A549 (cell line): ENCODE data around the gene ANO3. TPM values are rescaled to one million over a fixed set of nuclear protein-coding genes. Genes with fewer than 3 reads are reported as not detected.
A peak's percentile ranks its signal among the peaks of the same experiment; 100 is the strongest.

ENCODE experiments used
- ATAC-seq, 2 experiments: fragments of 200-7000 bp in 1 of 2; fragments of >200 bp in 1 of 2; cut with Nextera tagmentation in 1 of 2; cut with Tn5 transposase in 1 of 2; 3 replicates each; pipeline versions ENCODE4 v1.8.0 to v1.9.1; 2018 to 2020; ENCODE audit warnings: mild to moderate bottlenecking in 1 of 2, moderate library complexity in 1 of 2
- CTCF ChIA-PET: fragments of 300-600 bp; sonication (Branson Sonifier 250); formaldehyde crosslinking; extraction: SDS; loops from one replicate; lab custom pipeline; 2021; ENCODE audit warnings: antibody characterized with exemption, inconsistent platforms; lab: Yijun Ruan, JAX
- POLR2A ChIA-PET: fragments of 350-600 bp; formaldehyde crosslinking; extraction: SDS; loops from one replicate; lab custom pipeline; 2021; ENCODE audit warnings: antibody characterized with exemption, inconsistent platforms; lab: Yijun Ruan, JAX
- DNase-seq, 2 experiments: peaks; one replicate each; pipeline versions ENCODE4 v3.0.0 to v3.0.0-alpha.2; 2011 to 2016; ENCODE audit warnings: low read depth in 1 of 2, low spot score in 1 of 2
- FAIRE-seq: peaks from 2 replicates; lab custom pipeline; 2011; peaks lifted over from hg19 to GRCh38; lab: Jason Lieb, UNC
- H3K27ac ChIP-seq, 2 experiments: fragments of >200 bp; sonication (Bioruptor Twin); formaldehyde crosslinking; 3 replicates each; pipeline ENCODE4 v1.5.1; 2016 to 2017
- H3K4me1 ChIP-seq: fragments of >200 bp; sonication (Bioruptor Twin); formaldehyde crosslinking; 3 replicates; pipeline ENCODE4 v1.6.1; 2016
- H3K4me2 ChIP-seq: fragments of >200 bp; sonication (Bioruptor Twin); formaldehyde crosslinking; 3 replicates; pipeline ENCODE4 v1.6.1; 2016
- H3K4me3 ChIP-seq: fragments of >200 bp; sonication (Bioruptor Twin); formaldehyde crosslinking; 3 replicates; pipeline ENCODE4 v1.5.1; 2016
- H3K9me3 ChIP-seq: fragments of >200 bp; sonication (Bioruptor Twin); formaldehyde crosslinking; 3 replicates; pipeline ENCODE4 v1.6.1; 2016
- ATOH8 ChIP-seq: fragments of 250-450 bp; sonication (Bioruptor Pico); IDR thresholded peaks from 2 replicates; pipeline ENCODE4 v1.5.0; 2020; ENCODE audit warnings: low read depth, mild to moderate bottlenecking, moderate library complexity
- CBX2 ChIP-seq: fragments of 200-600 bp; sonication (generic); IDR thresholded peaks from 2 replicates; pipeline ENCODE4 v1.6.1; 2016; ENCODE audit warnings: low read depth, mild to moderate bottlenecking, borderline replicate concordance
- CBX8 ChIP-seq: fragments of 200-600 bp; sonication (generic); IDR thresholded peaks from 2 replicates; pipeline ENCODE4 v1.6.1; 2016
- CHD4 ChIP-seq: fragments of 200-600 bp; sonication (generic); IDR thresholded peaks from 2 replicates; pipeline ENCODE4 v1.6.1; 2016; ENCODE audit warnings: antibody characterized with exemption, mild to moderate bottlenecking, borderline replicate concordance
- CTCF ChIP-seq: fragments of >200 bp; sonication (Bioruptor Twin); formaldehyde crosslinking; IDR thresholded peaks from 3 replicates; pipeline ENCODE4 v1.5.1; 2016
- ELK1 ChIP-seq: fragments of 150-350 bp; IDR thresholded peaks from 2 replicates; pipeline ENCODE4 v1.6.1; 2014; ENCODE audit warnings: low read depth, mild to moderate bottlenecking, low read length
- FOSB ChIP-seq: fragments of 250-450 bp; sonication (Bioruptor Pico); IDR thresholded peaks from 2 replicates; pipeline ENCODE4 v1.5.0; 2020; ENCODE audit warnings: mild to moderate bottlenecking, moderate library complexity
- GATA3 ChIP-seq: IDR thresholded peaks from 2 replicates; pipeline ENCODE4 v1.6.1; 2012; ENCODE audit warnings: borderline replicate concordance
- HDAC2 ChIP-seq: fragments of 200-600 bp; sonication (generic); IDR thresholded peaks from 2 replicates; pipeline ENCODE4 v1.6.1; 2016
- HES2 ChIP-seq: fragments of >200 bp; sonication (Bioruptor Twin); formaldehyde crosslinking; IDR thresholded peaks from 2 replicates; pipeline ENCODE4 v1.6.1; 2016
- HEYL ChIP-seq: fragments of 250-450 bp; sonication (Bioruptor Pico); IDR thresholded peaks from 2 replicates; pipeline ENCODE4 v1.8.0; 2021; ENCODE audit warnings: mild to moderate bottlenecking, moderate library complexity
- HMGXB4 ChIP-seq: fragments of 250-450 bp; sonication (Bioruptor Pico); IDR thresholded peaks from 2 replicates; pipeline ENCODE4 v1.5.0; 2021; ENCODE audit warnings: mild to moderate bottlenecking, moderate library complexity, borderline replicate concordance
- HOXA7 ChIP-seq: fragments of 250-450 bp; sonication (Bioruptor Pico); IDR thresholded peaks from 2 replicates; pipeline ENCODE4 v1.5.0; 2020; ENCODE audit warnings: mild to moderate bottlenecking, moderate library complexity
- HOXB13 ChIP-seq: fragments of 250-450 bp; sonication (Bioruptor Pico); IDR thresholded peaks from 2 replicates; pipeline ENCODE4 v1.5.0; 2020; ENCODE audit warnings: low read depth, mild to moderate bottlenecking, moderate library complexity
- HOXB5 ChIP-seq: fragments of 250-450 bp; sonication (Bioruptor Pico); IDR thresholded peaks from 2 replicates; pipeline ENCODE4 v1.5.0; 2020; ENCODE audit warnings: mild to moderate bottlenecking, moderate library complexity
- JUNB ChIP-seq: fragments of >200 bp; sonication (Bioruptor Twin); formaldehyde crosslinking; IDR thresholded peaks from 2 replicates; pipeline ENCODE4 v1.6.1; 2016
- KDM5A ChIP-seq: fragments of 200-600 bp; sonication (generic); IDR thresholded peaks from 2 replicates; pipeline ENCODE4 v1.6.1; 2016; ENCODE audit warnings: antibody characterized with exemption, mild to moderate bottlenecking
- MAZ ChIP-seq: fragments of 150-350 bp; IDR thresholded peaks from 2 replicates; pipeline ENCODE4 v1.6.1; 2014; ENCODE audit warnings: antibody characterized with exemption, low read depth, low read length, borderline replicate concordance
- MYC ChIP-seq: IDR thresholded peaks from 2 replicates; pipeline ENCODE4 v1.6.1; 2012; ENCODE audit warnings: mild to moderate bottlenecking, inconsistent platforms, low read length, improper control_type of control experiment, borderline replicate concordance
- POLR2AphosphoS2 ChIP-seq: conservative IDR thresholded peaks from 2 replicates; pipeline ENCODE4 v1.6.1; 2012; ENCODE audit warnings: low read length, improper control_type of control experiment, inconsistent platforms
- RAD21 ChIP-seq, 2 experiments: fragments of >200 bp in 1 of 2; sonication (Bioruptor Twin) in 1 of 2; formaldehyde crosslinking in 1 of 2; IDR thresholded peaks in 1 of 2; conservative IDR thresholded peaks in 1 of 2; 2 replicates in 1 of 2; 3 replicates in 1 of 2; pipeline ENCODE4 v1.6.1; 2012 to 2018; ENCODE audit warnings: inconsistent platforms in 1 of 2
- REST ChIP-seq: fragments of 200-600 bp; sonication (generic); IDR thresholded peaks from 2 replicates; pipeline ENCODE4 v1.6.1; 2016; ENCODE audit warnings: antibody characterized with exemption, mild to moderate bottlenecking, moderate library complexity
- RNF2 ChIP-seq: fragments of 200-600 bp; sonication (generic); IDR thresholded peaks from 2 replicates; pipeline ENCODE4 v1.6.1; 2016; ENCODE audit warnings: low read depth, mild to moderate bottlenecking, antibody characterized with exemption, moderate library complexity, borderline replicate concordance
- SMC3 ChIP-seq: fragments of >200 bp; sonication (Bioruptor Twin); formaldehyde crosslinking; IDR thresholded peaks from 3 replicates; pipeline ENCODE4 v1.6.1; 2018; ENCODE audit warnings: inconsistent platforms
- ZNF302 ChIP-seq: fragments of 250-450 bp; sonication (Bioruptor Pico); IDR thresholded peaks from 2 replicates; pipeline ENCODE4 v1.9.0; 2021; ENCODE audit warnings: inconsistent platforms, mild to moderate bottlenecking, moderate library complexity
- WGBS: methylation state at CpG from one replicate; pipeline ENCODE4 v1.1.6; 2017; ENCODE audit errors: missing lambda C conversion rate; 5-methylcytosine and 5-hydroxymethylcytosine counted together
- polyA plus RNA-seq, 4 experiments: library from polyadenylated mRNA; depleted of rRNA in 3 of 4; stranded (reverse); fragments of >200 nt; fragmentation: RNase III in 1 of 4; extraction: RNeasy Plus Mini Kit Qiagen cat#74134 plus additional on column Dnase treatment in 1 of 4; gene quantifications; 2 replicates in 3 of 4; 3 replicates in 1 of 4; pipeline ENCODE4 v1.2.3, GENCODE V29; 2011 to 2017

The ANO3 gene
- polyA plus RNA-seq, 2 of the 4 experiments (the other 2 are of a cell fraction) = not detected

- DNase-seq (no peak), FAIRE-seq (no peak), ATAC-seq (no peak)
- Histone ChIP-seq H3K4me1 (0 out of 3 replicates have a peak, but pooled peaks cover 3% of the 10 kb centered on the region), H3K9me3 (no peaks in the 10 kb centered on the region), H3K4me2 (no peak overlapping the region), H3K4me3 (no peak overlapping the region), H3K27ac (no peak overlapping the region)
- no peak for TF ChIP-seq KDM5A
- TF ChIP-seq CBX8 = no peak
- TF ChIP-seq FOSB = no peak
- ChIA-PET CTCF (interaction anchor here (0.9 to 1.4 kb wide), 4 partner anchors 9 to 875 kb away, joined by 3 to 4 read pairs (median 4); no protein-coding TSS in a partner anchor), POLR2A (no interaction called here)
- WGBS = 42% methylated on average over 5 of the region's 5 CpGs
Measured at GRCh38 chr11:26287067-26287518, 44.8 kb upstream of the ANO3 start.

- POLR2A ChIA-PET = no interaction called here
- CTCF ChIA-PET = interaction anchor here (0.7 to 3.3 kb wide), 13 partner anchors 9 to 863 kb away, joined by 3 to 16 read pairs (median 4); no protein-coding TSS in a partner anchor
- ATAC-seq = peak; percentile 79 to 82
- Histone ChIP-seq H3K27ac (no peak overlapping the region), H3K4me1 (no peaks in the 10 kb centered on the region), H3K4me3 (no peak overlapping the region), H3K9me3 (no peaks in the 10 kb centered on the region), H3K4me2 (no peak overlapping the region)
- WGBS = 1% methylated on average over 4 of the region's 4 CpGs
- FAIRE-seq = peak; percentile 86
- DNase-seq = peak; percentile 18 to 77
- no peak for TF ChIP-seq HOXB5 (CRISPR knock-in tag)
- no peak for TF ChIP-seq CHD4
- no peak for TF ChIP-seq RNF2
- no peak for TF ChIP-seq HMGXB4 (CRISPR knock-in tag)
- no peak for TF ChIP-seq CBX2
- TF ChIP-seq HES2 = no peak
- TF ChIP-seq CBX8 = no peak
- TF ChIP-seq ELK1 = no peak
- TF ChIP-seq HEYL (CRISPR knock-in tag) = no peak
- TF ChIP-seq JUNB = no peak
- no peak for TF ChIP-seq HOXB13 (CRISPR knock-in tag)
- no peak for TF ChIP-seq POLR2AphosphoS2
- peak; percentile 73 to 74 for TF ChIP-seq RAD21 (conservative IDR thresholded peaks at IDR 0.05 in 1 of 2, IDR thresholded peaks at IDR 0.05 in 1 of 2)
- peak; percentile 71 for TF ChIP-seq CTCF
- no peak for TF ChIP-seq HOXA7 (CRISPR knock-in tag)
- no peak for TF ChIP-seq MYC
- no peak for TF ChIP-seq GATA3
- no peak for TF ChIP-seq ZNF302 (CRISPR knock-in tag)
- TF ChIP-seq ATOH8 (CRISPR knock-in tag) = no peak
- TF ChIP-seq SMC3 = peak; percentile 58; the same call in 2 of the 3 replicates
- no peak for TF ChIP-seq MAZ
- TF ChIP-seq HDAC2 = no peak
- no peak for TF ChIP-seq REST
Measured at GRCh38 chr11:26297189-26297975, 34.5 kb upstream of the ANO3 start.
